ENCODE results near the gene LAT.

GRCh38 chr16:28958836-28959235, 26.0 kb upstream of the LAT start:
- no peak for TF ChIP-seq ZNF24 (IDR thresholded peaks at IDR 0.05)
- TF ChIP-seq SIN3A (IDR thresholded peaks at IDR 0.05; ENCODE audit: borderline replicate concordance, low read depth, low read length): no peak
- TF ChIP-seq ZNF30 (CRISPR knock-in tag; IDR thresholded peaks at IDR 0.05): no peak
- no peak for TF ChIP-seq IKZF1 (IDR thresholded peaks at IDR 0.05)
- TF ChIP-seq MAX (IDR thresholded peaks at IDR 0.05): no peak
- TF ChIP-seq TFDP2 (CRISPR knock-in tag; IDR thresholded peaks at IDR 0.05): no peak

Data from HepG2 (cell line).